Mucosa of stomach (tissue), 1 donor: ENCODE results near the gene SCARB1.
"Not testable (repeated sequence)": the region's sequence is repeated elsewhere in the genome, so short reads cannot be mapped to it uniquely, and the experiment has no call there.

ENCODE experiments used
- H3K27me3 ChIP-seq: one replicate; pipeline ENCODE4 v1.7.0; 2013; ENCODE audit warnings: mild to moderate bottlenecking, low read length; ENCODE audit not compliant: control insufficient read depth, insufficient read depth
- H3K36me3 ChIP-seq: one replicate; pipeline ENCODE4 v1.7.0; 2013; ENCODE audit warnings: low read length; ENCODE audit not compliant: control insufficient read depth, insufficient read depth
- H3K4me1 ChIP-seq: one replicate; pipeline ENCODE4 v1.7.0; 2013; ENCODE audit warnings: mild to moderate bottlenecking, low read length; ENCODE audit not compliant: control insufficient read depth, insufficient read depth
- H3K4me3 ChIP-seq: one replicate; pipeline ENCODE4 v1.7.0; 2013; ENCODE audit warnings: low read length
- H3K9ac ChIP-seq: one replicate; pipeline ENCODE4 v1.7.0; 2013; ENCODE audit warnings: mild to moderate bottlenecking, low read length, moderate library complexity
- H3K9me3 ChIP-seq: one replicate; pipeline ENCODE4 v1.7.0; 2013; ENCODE audit warnings: mild to moderate bottlenecking, low read length, moderate library complexity; ENCODE audit not compliant: control insufficient read depth
- donor health status: Pancreatic carcinoma.

SCARB1 gene

DNA sequence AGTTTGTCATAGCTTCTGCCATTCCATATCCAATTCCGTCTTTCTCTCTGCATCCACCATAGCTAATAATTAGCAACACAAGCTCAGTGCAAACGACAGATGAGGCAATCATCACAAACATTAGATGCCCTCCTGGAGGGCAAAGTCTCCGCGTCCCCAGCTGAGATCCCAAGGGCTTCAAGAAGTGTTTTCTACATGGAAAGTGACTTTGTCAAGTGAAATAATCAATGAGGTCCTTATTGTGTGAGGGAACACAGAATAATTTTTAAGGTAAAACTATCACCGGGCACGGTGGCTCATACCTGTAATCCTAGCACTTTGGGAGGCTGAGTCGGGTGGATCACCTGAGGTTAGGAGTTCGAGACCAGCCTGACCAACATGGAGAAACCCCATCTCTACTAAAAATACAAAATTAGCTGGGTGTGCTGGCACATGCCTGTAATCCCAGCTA lies 36.7 kb upstream of the SCARB1 start:
- H3K36me3 ChIP-seq, H3K4me3 ChIP-seq, H3K4me1 ChIP-seq, H3K9me3 ChIP-seq, H3K9ac ChIP-seq, H3K27me3 ChIP-seq: not testable (repeated sequence)

GRCh38 chr12:124898923-124899294 lies 35.2 kb upstream of the SCARB1 start:
- Histone ChIP-seq H3K36me3 (no peaks in the 10 kb centered on the region), H3K27me3 (no peaks in the 10 kb centered on the region), H3K4me1 (no peaks in the 10 kb centered on the region), H3K9ac (no peak overlapping the region), H3K9me3 (no peaks in the 10 kb centered on the region), H3K4me3 (no peak overlapping the region)

DNA sequence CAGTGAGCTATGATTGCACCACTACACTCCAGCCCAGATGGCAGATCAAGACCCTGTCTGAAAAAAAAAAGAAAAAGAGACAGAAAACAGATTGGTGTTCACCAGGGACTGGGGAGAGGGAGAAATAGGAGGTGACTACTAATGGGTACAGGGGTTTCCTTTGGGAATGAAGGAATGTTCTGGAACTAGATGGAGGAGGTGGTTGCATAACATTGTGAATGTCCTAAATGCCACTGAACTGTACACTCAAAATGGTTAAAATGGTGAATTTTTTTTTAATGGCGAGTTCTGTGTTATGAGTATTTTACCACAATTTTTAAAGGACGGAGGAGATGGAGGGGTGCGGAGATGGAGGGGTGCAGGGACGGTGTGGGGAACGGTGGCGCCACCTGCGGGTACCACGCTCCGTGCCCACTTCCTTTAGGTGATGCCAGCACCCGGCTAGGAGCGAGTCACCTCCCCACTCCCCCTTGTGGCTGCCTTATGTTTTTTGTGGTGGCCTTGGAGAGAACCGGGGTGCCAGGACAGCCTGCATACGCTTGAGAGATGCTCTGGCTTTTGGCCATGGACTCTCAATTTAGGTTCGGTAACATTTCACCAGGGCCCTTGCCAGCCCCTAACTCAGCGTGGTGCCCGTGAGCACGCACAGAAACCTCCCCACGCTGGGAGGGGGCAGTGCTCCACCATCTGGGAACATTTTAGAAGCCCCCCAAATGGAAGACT lies 34.7 kb upstream of the SCARB1 start:
- H3K9ac ChIP-seq: no peak overlapping the region
- no peaks in the 10 kb centered on the region for H3K4me1 ChIP-seq
- no peak overlapping the region for H3K4me3 ChIP-seq
- H3K9me3 ChIP-seq: no peaks in the 10 kb centered on the region
- no peaks in the 10 kb centered on the region for H3K27me3 ChIP-seq
- H3K36me3 ChIP-seq: no peaks in the 10 kb centered on the region

DNA sequence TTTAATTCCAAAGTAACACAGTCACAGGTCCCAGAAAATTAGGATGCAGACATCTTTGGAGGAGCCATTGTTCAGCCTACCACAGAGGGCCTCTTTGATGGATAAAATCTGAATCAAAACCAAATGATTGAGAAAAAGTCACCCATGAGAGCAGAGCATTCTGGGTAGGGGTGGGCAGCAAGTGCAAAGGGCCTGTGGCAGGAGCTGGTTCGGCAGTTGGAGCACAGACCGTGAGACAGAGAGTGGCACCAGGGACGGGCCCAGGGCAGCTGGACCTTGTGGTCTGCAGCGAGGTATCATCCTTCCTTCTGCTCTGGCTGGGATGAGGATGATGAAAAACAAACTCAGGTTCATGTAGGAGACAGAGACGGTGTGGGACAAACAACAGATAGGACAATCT lies 32.8 kb upstream of the SCARB1 start:
- Histone ChIP-seq H3K9me3 (no peaks in the 10 kb centered on the region), H3K4me3 (no peak overlapping the region), H3K27me3 (no peaks in the 10 kb centered on the region), H3K9ac (no peak overlapping the region), H3K36me3 (no peaks in the 10 kb centered on the region), H3K4me1 (no peaks in the 10 kb centered on the region)

DNA sequence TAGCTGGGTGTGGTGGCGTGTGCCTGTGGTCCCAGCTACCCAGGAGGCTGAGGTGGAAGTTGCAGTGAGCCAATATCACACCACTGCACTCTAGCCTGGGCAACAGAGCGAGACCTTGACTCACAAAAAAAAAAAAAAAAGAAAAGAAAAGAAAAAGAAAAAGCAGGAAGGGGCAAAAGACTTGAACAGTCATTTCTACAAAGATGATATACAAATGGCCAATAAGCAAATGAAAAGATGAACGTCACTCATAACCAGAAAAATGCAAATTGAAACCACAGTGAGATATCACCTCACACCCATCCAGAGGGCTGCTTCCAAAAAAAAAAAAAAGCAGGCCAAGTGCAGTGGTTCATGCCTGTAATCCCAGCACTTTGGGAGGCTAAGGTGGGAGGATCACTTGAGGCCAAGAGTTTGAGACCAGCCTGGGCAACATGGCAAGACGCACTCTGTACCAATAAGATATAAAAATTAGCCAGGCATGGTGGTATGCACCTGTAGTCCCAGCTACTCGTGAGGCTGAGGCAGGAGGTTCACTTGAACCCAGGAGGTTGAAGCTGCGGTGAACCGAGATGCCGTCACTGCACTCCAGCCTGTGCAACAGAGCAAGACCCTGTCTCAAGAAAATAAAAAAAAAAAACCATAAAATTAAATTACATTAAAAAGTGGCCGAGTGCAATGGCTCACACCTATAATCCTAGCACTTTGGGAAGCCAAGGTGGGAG lies 30.3 kb upstream of the SCARB1 start:
- Histone ChIP-seq H3K27me3 (no peaks in the 10 kb centered on the region), H3K9ac (no peak overlapping the region), H3K4me1 (no peaks in the 10 kb centered on the region), H3K36me3 (no peaks in the 10 kb centered on the region), H3K4me3 (no peak overlapping the region), H3K9me3 (no peaks in the 10 kb centered on the region)

DNA sequence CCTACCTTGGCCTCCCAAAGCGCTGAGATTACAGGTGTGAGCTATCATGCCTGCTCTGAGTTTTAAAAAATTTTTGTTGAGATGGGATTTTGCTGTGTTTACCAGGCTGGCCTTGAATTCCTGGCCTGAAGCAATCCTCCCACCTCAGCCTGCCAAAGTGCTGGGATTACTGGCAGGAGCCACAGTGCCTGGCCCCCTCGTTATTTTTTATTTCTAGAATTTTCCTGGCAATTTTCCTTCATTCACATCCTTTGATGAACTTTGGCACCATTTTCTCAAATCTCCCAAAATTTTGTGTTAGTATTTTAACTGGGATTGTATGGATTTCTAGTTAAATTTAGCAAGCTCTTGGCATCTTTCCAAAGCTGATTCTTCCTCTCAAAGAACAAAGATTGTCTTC lies 24.6 kb upstream of the SCARB1 start:
- Histone ChIP-seq H3K27me3 (no peaks in the 10 kb centered on the region), H3K4me1 (peaks cover 9% of the 10 kb centered on the region), H3K9me3 (no peaks in the 10 kb centered on the region), H3K4me3 (no peak overlapping the region), H3K36me3 (no peaks in the 10 kb centered on the region), H3K9ac (no peak overlapping the region)

- H3K9me3 ChIP-seq, H3K4me3 ChIP-seq, H3K36me3 ChIP-seq, H3K9ac ChIP-seq, H3K27me3 ChIP-seq, H3K4me1 ChIP-seq: not testable (repeated sequence)
Observed at GRCh38 chr12:124887766-124888165, 24.1 kb upstream of the SCARB1 start.

GRCh38 chr12:124884587-124885438 lies 21.1 kb upstream of the SCARB1 start:
- Histone ChIP-seq H3K27me3 (no peaks in the 10 kb centered on the region), H3K9me3 (no peaks in the 10 kb centered on the region), H3K9ac (peak overlapping the region; percentile 6), H3K36me3 (no peaks in the 10 kb centered on the region), H3K4me1 (peaks cover 9% of the 10 kb centered on the region), H3K4me3 (no peak overlapping the region)

DNA sequence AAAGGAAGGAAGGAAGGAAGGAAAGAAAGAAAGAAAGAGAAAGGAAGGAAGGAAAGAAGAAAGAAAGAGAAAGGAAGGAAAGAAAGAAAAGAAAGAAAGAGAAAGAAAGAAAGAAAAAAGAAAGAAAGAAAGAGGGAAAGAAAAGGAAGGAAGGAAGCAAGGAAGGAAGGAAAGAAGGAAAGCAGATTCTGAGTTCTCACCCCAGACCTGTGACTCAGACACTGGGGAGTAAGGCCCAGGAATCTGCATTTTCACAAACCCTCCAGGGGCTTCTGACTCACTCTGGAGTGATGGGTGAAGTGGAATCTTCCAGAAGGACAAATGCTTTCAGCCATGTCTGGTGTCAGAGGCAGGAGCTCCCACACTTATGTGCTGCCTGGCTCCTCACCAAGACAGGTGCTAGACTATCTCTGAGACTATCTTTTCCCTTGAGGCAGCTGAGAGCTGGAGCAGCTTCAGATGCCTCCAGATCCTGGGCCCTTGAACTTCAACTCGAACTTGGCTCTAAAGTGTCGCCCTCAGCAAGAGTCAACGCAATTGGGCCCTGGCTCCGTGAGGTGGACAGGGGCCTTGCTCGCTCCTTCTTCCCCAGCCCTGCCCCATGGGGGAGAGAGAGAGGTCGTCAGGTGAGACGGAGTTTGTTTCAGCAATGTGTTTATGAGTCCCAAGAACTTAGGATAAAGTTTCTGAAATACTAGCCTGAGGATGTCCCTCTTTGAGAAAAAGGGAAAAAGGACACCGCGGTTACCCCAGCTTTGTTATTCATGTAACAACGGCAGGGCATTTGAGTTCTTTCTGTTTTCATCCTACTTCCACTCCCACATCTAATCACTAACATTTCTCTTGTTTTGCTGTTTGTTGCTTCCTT lies 19.8 kb upstream of the SCARB1 start:
- no peaks in the 10 kb centered on the region for H3K36me3 ChIP-seq
- H3K4me3 ChIP-seq: no peak overlapping the region
- no peaks in the 10 kb centered on the region for H3K27me3 ChIP-seq
- no peak overlapping the region for H3K9ac ChIP-seq
- H3K9me3 ChIP-seq: no peaks in the 10 kb centered on the region
- peaks cover 9% of the 10 kb centered on the region for H3K4me1 ChIP-seq

- no peaks in the 10 kb centered on the region for H3K36me3 ChIP-seq
- peaks cover 9% of the 10 kb centered on the region for H3K4me1 ChIP-seq
- H3K4me3 ChIP-seq: no peak overlapping the region
- no peaks in the 10 kb centered on the region for H3K27me3 ChIP-seq
- H3K9ac ChIP-seq: no peak overlapping the region
- no peaks in the 10 kb centered on the region for H3K9me3 ChIP-seq
Observed at GRCh38 chr12:124881123-124881522, 17.5 kb upstream of the SCARB1 start.

- not testable (repeated sequence) for H3K9ac ChIP-seq, H3K9me3 ChIP-seq, H3K27me3 ChIP-seq
Observed at GRCh38 chr12:124880335-124880734, 16.7 kb upstream of the SCARB1 start.

More at GRCh38 chr12:124880335-124880734, 16.7 kb upstream of the SCARB1 start:
- not testable (repeated sequence) for H3K4me3 ChIP-seq, H3K36me3 ChIP-seq
- peaks cover 13% of the 10 kb centered on the region for H3K4me1 ChIP-seq
